DND-41 (cell line): ENCODE data around the gene IST1.
A peak's percentile ranks its signal among the peaks of the same experiment; 100 is the strongest.

Experiments
- ATAC-seq: fragments of 200-7000 bp; cut with Tn5 transposase; 3 replicates; pipeline ENCODE4 v1.9.1; 2021; ENCODE audit warnings: low read depth; ENCODE audit not compliant: insufficient read depth
- DNase-seq: peaks from one replicate; pipeline ENCODE4 v3.0.0-alpha.2; 2020
- H2AFZ ChIP-seq: 2 replicates; pipeline ENCODE4 v1.6.0; 2012; ENCODE audit warnings: low read depth, low read length
- H3K27ac ChIP-seq: 2 replicates; pipeline ENCODE4 v1.5.1; 2012; ENCODE audit warnings: low read length, inconsistent platforms
- H3K27me3 ChIP-seq: fragments of 200-600 bp; sonication (generic); 2 replicates; pipeline ENCODE4 v1.6.0; 2012; ENCODE audit warnings: low read length, mild to moderate bottlenecking, inconsistent platforms; ENCODE audit not compliant: insufficient read depth, poor library complexity
- H3K36me3 ChIP-seq: 2 replicates; pipeline ENCODE4 v1.5.1; 2012; ENCODE audit warnings: low read length, inconsistent platforms; ENCODE audit not compliant: insufficient read depth
- H3K4me1 ChIP-seq: 2 replicates; pipeline ENCODE4 v1.5.1; 2012; ENCODE audit warnings: mild to moderate bottlenecking, low read length; ENCODE audit not compliant: insufficient read depth
- H3K4me2 ChIP-seq: 2 replicates; pipeline ENCODE4 v1.6.0; 2012; ENCODE audit warnings: mild to moderate bottlenecking, moderate library complexity, low read length, inconsistent platforms; ENCODE audit not compliant: insufficient read depth
- H3K4me3 ChIP-seq, 2 experiments: fragments of 200-600 bp in 1 of 2; shearing (Covaris generic) in 1 of 2; 2 replicates each; pipeline ENCODE4 v1.5.1; 2012 to 2016; ENCODE audit warnings: inconsistent platforms in 2 of 2, low read length in 2 of 2, mild to moderate bottlenecking in 2 of 2, low read depth in 1 of 2, moderate library complexity in 1 of 2
- H3K79me2 ChIP-seq: 2 replicates; pipeline ENCODE4 v1.6.0; 2012; ENCODE audit warnings: low read length, inconsistent platforms; ENCODE audit not compliant: insufficient read depth
- H3K9ac ChIP-seq: 2 replicates; pipeline ENCODE4 v1.6.0; 2012; ENCODE audit warnings: low read depth, mild to moderate bottlenecking, inconsistent platforms, low read length, moderate library complexity
- H3K9me3 ChIP-seq: 2 replicates; pipeline ENCODE4 v1.5.1; 2012; ENCODE audit warnings: low read length, moderate library complexity, mild to moderate bottlenecking, inconsistent platforms; ENCODE audit not compliant: insufficient read depth, severe bottlenecking
- H4K20me1 ChIP-seq: 2 replicates; pipeline ENCODE4 v1.6.0; 2012; ENCODE audit warnings: low read length; ENCODE audit not compliant: insufficient read depth
- CTCF ChIP-seq: IDR thresholded peaks from 2 replicates; pipeline ENCODE4 v1.5.1; 2012; ENCODE audit warnings: borderline replicate concordance, low read length, moderate library complexity, mild to moderate bottlenecking; ENCODE audit not compliant: poor library complexity, severe bottlenecking; ENCODE audit errors: extremely low read depth
- EZH2 ChIP-seq: IDR thresholded peaks from 3 replicates; pipeline ENCODE4 v1.6.1; 2012; ENCODE audit warnings: borderline replicate concordance, low read depth, mild to moderate bottlenecking, moderate library complexity, low read length, inconsistent platforms; ENCODE audit not compliant: severe bottlenecking

Gene IST1

DNA sequence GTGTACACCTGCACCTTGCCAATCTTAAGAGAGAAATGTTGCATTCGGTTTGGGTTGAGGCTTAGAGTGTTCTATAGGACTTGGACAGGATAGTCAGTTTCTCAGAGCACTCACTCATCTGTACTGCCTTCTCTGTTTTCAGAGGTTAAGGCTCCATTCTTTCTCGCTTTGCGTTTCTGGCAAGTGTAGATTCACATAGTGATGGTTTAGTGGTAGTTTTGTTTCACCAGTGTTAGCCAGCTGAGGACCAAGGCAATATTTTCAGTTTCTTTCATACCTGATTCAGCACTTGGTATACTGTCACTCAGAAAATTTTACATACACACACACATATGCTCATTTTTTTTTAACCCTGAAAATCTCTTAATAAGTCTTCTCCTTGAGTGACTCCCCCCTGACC is 48.2 kb upstream of the IST1 start:
- Histone ChIP-seq H3K36me3 (peaks cover 47% of the 10 kb centered on the region), H3K4me2 (peak overlapping the region; percentile 90), H3K9ac (peak overlapping the region; percentile 87), H4K20me1 (peaks cover 31% of the 10 kb centered on the region; the same call in 1 of the 2 replicates), H3K9me3 (no peaks in the 10 kb centered on the region), H3K27ac (no peak overlapping the region), H3K27me3 (no peaks in the 10 kb centered on the region), H2AFZ (no peak overlapping the region), H3K4me1 (peaks cover 33% of the 10 kb centered on the region), H3K79me2 (peaks cover 33% of the 10 kb centered on the region), H3K4me3 (peak overlapping the region; percentile 57 to 80; a peak in 3 of 4 replicates)
- ATAC-seq (no peak), DNase-seq (no peak)
- no peak for TF ChIP-seq EZH2
- no peak for TF ChIP-seq CTCF

DNA sequence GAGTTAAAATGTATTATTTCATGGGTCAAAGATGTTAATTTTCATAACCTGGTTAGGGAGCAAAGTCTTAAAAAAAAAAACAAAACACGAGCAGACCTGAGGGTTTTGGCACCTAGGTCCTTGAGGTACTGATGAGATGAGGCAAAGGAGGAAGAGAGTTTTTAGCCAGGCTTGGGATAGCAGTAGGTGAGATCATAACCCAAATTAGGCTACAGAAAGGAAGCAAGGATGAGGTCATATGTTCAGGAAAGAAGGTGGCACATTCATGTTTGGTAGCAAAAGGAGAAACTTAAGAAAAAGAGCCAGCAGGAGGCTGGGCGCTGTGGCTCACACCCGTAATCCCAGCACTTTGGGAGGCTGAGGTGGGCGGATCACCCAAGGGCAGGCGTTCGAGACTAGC is 46.7 kb upstream of the IST1 start:
- no peak for ATAC-seq
- H3K79me2 ChIP-seq: peaks cover 37% of the 10 kb centered on the region
- H3K4me2 ChIP-seq: no peak overlapping the region

GRCh38 chr16:71851746-71852145 is 43.6 kb upstream of the IST1 start:
- TF ChIP-seq CTCF: no peak
- TF ChIP-seq EZH2: no peak
- Histone ChIP-seq H3K4me2 (no peak overlapping the region), H3K36me3 (peaks cover 82% of the 10 kb centered on the region), H2AFZ (no peak overlapping the region), H3K4me3 (no peak overlapping the region), H3K27me3 (no peaks in the 10 kb centered on the region), H4K20me1 (peaks cover 51% of the 10 kb centered on the region; the same call in 1 of the 2 replicates), H3K9me3 (no peaks in the 10 kb centered on the region), H3K79me2 (peaks cover 36% of the 10 kb centered on the region), H3K9ac (no peak overlapping the region), H3K27ac (no peak overlapping the region), H3K4me1 (peaks cover 22% of the 10 kb centered on the region)
- ATAC-seq: peak; percentile 29; the same call in 1 of the 3 replicates
- DNase-seq: peak; percentile 5

More for the DNA sequence above, 46.7 kb upstream of the IST1 start:
- no peak for TF ChIP-seq EZH2
- TF ChIP-seq CTCF: no peak
- no peak for DNase-seq
- H3K4me3 ChIP-seq: no peak overlapping the region
- peaks cover 61% of the 10 kb centered on the region for H3K36me3 ChIP-seq
- no peak overlapping the region for H3K27ac ChIP-seq
- H3K4me1 ChIP-seq: peaks cover 33% of the 10 kb centered on the region
- no peak overlapping the region for H3K9ac ChIP-seq
- H3K27me3 ChIP-seq: no peaks in the 10 kb centered on the region
- no peaks in the 10 kb centered on the region for H3K9me3 ChIP-seq
- no peak overlapping the region for H2AFZ ChIP-seq
- peaks cover 32% of the 10 kb centered on the region; the same call in 1 of the 2 replicates for H4K20me1 ChIP-seq
